ENCODE data around the gene NLGN4X.

DNA sequence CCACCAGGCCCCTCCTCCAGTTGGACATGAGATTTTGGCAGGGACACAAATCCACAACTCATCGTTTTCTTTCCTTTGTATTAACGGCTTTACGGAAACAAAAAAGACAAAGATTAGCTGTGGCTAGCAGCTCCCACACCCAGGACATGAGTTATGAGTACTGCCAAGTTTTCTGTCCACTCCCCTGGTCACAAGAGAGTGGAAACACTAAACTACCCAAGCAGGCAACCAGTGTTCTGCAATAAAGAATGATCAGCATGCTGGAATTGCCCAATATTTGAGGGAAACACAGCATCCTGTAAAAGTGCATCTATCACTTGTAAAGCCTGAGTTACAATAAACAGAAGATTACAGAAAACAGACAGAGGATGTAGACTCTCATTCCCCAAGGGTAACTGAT, 358.4 kb downstream of the NLGN4X start:
- no peak for TF ChIP-seq POLR2AphosphoS5 (IDR thresholded peaks at IDR 0.05)
- TF ChIP-seq POLR2A (IDR thresholded peaks at IDR 0.05), result no peak

Measured in upper lobe of left lung (tissue), 4 donors.